Nephron progenitor cell (in vitro differentiated cells): ENCODE results near the gene NINL.

Experiments used
- DNase-seq: peaks from one replicate; pipeline ENCODE4 v3.0.0; 2021
- H3K27ac Mint-ChIP-seq: 2 replicates; pipeline ENCODE4 v1.8.0; 2021; ENCODE audit warnings: mild to moderate bottlenecking, moderate library complexity, mixed read lengths
- H3K27me3 Mint-ChIP-seq: 2 replicates; pipeline ENCODE4 v1.8.0; 2021; ENCODE audit warnings: mild to moderate bottlenecking, low read depth, mixed read lengths; ENCODE audit not compliant: poor library complexity
- H3K36me3 Mint-ChIP-seq: 2 replicates; pipeline ENCODE4 v1.8.0; 2021; ENCODE audit warnings: low read depth, mixed read lengths
- H3K4me1 Mint-ChIP-seq: 2 replicates; pipeline ENCODE4 v1.8.0; 2021; ENCODE audit warnings: mixed read lengths
- H3K4me3 Mint-ChIP-seq: 2 replicates; pipeline ENCODE4 v1.8.0; 2021; ENCODE audit warnings: mild to moderate bottlenecking, moderate library complexity, mixed read lengths
- H3K9me3 Mint-ChIP-seq: 2 replicates; pipeline ENCODE4 v1.8.0; 2021; ENCODE audit warnings: mild to moderate bottlenecking, moderate library complexity, mixed read lengths
- TF ChIP-seq, protein P1 (sequence below): fragments of 200-600 bp; sonication (generic); IDR thresholded peaks from 2 replicates; pipeline ENCODE4 v1.5.0; 2021; ENCODE audit warnings: antibody characterized with exemption

The NINL gene

DNA sequence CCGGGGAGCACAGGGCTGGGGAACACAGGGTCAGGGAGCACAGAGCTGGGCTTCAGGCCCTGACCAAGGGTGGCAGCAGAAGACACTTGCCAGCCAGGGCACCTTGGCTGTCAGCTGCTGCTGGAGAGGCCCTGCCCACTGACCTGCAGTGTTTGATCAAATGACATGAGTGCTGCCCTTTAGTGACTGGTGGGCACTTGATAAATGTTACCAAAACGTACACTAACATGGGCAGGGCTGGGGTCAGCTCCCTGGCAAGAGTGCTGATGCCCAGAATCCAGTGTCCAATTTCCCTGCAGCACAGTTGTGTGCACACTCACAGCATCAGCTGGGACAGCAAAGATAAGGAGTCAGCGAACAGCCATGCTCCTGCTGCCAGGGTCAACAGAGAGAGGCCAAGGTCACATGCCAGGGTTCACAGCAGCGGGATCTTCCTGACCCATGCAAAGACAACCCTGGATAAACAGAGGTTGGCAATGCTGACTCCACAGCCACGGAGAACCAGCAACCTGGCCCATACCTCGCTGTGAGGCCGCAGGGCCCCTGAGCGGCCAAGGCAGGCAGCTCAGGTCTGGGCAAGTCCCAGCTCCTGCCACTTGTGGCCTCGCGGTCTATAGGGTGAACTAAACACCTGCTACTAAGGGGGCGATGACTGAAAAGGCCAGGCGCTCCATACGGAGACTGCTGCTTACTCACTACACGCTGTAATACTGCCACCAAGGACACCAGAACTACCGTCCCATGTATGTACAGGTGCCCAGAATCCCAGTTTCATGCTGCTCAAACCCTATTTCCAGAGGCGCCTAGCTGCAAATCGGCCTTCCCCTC is 46.3 kb downstream of the NINL start:
- Mint-ChIP-seq H3K4me3 (no peak overlapping the region), H3K36me3 (peaks cover 33% of the 10 kb centered on the region), H3K27me3 (no peaks in the 10 kb centered on the region), H3K4me1 (peaks cover 56% of the 10 kb centered on the region), H3K27ac (no peak overlapping the region), H3K9me3 (no peaks in the 10 kb centered on the region)
- TF ChIP-seq, protein P1, sequence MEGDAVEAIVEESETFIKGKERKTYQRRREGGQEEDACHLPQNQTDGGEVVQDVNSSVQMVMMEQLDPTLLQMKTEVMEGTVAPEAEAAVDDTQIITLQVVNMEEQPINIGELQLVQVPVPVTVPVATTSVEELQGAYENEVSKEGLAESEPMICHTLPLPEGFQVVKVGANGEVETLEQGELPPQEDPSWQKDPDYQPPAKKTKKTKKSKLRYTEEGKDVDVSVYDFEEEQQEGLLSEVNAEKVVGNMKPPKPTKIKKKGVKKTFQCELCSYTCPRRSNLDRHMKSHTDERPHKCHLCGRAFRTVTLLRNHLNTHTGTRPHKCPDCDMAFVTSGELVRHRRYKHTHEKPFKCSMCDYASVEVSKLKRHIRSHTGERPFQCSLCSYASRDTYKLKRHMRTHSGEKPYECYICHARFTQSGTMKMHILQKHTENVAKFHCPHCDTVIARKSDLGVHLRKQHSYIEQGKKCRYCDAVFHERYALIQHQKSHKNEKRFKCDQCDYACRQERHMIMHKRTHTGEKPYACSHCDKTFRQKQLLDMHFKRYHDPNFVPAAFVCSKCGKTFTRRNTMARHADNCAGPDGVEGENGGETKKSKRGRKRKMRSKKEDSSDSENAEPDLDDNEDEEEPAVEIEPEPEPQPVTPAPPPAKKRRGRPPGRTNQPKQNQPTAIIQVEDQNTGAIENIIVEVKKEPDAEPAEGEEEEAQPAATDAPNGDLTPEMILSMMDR = no peak
- DNase-seq = no peak

DNA sequence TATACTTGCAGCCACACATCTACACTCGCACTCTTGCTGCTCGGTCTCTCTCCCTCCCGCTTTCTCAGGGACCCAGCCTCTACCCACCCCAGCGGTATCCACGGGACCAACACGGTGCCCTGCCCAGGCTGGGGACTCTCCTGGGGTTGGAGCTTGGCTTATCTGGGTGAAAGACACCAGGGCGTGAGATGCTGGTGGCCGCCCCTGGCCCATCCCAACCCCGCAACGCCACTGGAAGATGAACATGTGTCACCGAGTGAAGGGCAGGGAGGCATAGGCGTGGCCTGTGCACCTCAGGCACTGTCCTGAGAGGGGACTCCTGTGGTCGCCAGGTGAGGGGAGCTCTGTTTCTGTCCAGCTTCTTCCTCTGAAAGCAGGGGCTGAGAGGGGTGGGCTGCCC is 47.4 kb downstream of the NINL start:
- Mint-ChIP-seq H3K9me3 (peaks cover 4% of the 10 kb centered on the region), H3K4me3 (no peak overlapping the region), H3K36me3 (peaks cover 33% of the 10 kb centered on the region), H3K4me1 (peaks cover 61% of the 10 kb centered on the region), H3K27me3 (no peaks in the 10 kb centered on the region), H3K27ac (no peak overlapping the region)
- DNase-seq = no peak
- TF ChIP-seq, protein P1 = no peak

DNA sequence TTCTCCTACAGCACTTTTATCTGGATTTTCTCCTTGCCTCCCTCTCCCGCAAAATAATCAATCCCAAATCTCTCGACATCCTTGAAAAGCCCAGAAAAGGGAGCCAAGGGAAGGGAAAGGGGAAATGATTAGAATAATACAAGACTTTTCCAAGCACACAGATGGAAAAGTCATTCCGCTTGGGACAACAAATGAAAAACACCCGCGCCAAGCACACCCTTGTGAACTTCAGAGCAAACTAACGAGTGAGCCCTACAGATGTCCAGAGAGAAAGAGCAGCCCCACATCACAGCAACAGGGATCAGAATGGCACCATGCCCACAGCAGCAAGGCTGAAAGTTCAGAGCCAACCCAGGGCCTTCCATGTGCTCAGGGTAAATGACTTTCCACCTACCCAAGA is 49.6 kb downstream of the NINL start:
- peaks cover 49% of the 10 kb centered on the region for H3K4me1 Mint-ChIP-seq

DNA sequence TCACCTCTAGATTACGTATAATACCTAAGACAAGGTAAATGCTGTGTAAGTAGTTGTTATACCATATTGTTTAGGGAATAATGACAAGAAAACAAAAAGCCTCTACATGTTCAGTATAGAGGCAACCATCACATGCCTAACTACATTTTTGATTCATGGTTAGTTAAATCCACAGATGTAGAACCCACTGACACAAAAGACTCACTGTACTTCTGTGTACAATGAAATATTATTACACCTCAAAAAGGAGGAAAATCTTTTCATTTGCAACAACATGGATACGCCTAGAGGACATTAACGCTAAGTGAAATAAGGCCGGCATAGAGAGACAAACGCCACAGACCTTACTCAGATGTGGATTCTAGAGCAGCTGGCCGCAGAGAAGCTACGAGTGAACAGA is 50.5 kb downstream of the NINL start:
- H3K27ac Mint-ChIP-seq = no peak overlapping the region
- DNase-seq = no peak

More for the DNA sequence above, 49.6 kb downstream of the NINL start:
- Mint-ChIP-seq H3K9me3 (peaks cover 20% of the 10 kb centered on the region), H3K4me3 (no peak overlapping the region), H3K36me3 (peaks cover 52% of the 10 kb centered on the region), H3K27me3 (no peaks in the 10 kb centered on the region), H3K27ac (peak overlapping the region; percentile 26)
- DNase-seq = no peak
- TF ChIP-seq, protein P1 = no peak

DNA sequence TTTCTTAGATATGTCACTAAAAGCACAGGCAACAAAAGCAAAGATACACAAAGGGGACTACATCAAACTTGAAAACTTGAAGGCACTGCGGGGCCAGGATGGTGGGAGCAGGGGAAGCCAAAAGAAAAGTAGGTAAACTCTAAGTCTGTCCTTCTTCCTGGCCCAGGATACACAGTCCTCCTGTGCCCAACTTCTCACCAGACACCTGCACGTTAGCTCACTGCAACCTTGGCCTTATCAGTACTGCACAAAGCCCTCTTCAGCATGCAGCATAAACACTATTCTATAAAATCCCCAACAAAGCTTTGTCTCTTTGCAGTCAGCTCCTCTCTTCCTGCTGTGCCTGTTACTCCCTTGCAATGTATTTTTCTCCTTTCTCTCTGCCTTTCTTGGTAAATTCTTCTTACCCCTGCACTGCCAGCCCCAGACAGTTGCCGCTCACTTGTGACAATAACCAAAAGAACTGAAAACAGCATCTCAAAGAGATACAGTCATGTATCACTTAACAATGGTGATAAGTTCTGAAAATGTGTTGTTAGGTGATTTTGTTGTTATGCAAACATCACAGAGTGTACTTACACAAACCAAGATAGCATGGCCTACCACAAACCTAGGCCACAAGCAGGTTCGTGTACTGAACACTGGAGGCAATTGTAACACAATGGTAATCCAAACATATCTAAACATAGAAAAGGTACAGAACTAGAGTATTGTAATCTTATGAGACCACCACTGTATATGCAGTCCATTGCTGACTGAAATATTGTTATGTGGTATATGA is 51.2 kb downstream of the NINL start:
- peaks cover 69% of the 10 kb centered on the region for H3K36me3 Mint-ChIP-seq
- no peak overlapping the region for H3K27ac Mint-ChIP-seq
- no peaks in the 10 kb centered on the region for H3K27me3 Mint-ChIP-seq
- no peak for DNase-seq
- peaks cover 28% of the 10 kb centered on the region for H3K9me3 Mint-ChIP-seq
- TF ChIP-seq, protein P1 = no peak
- no peak overlapping the region for H3K4me3 Mint-ChIP-seq
- peaks cover 32% of the 10 kb centered on the region for H3K4me1 Mint-ChIP-seq

More for the DNA sequence above, 50.5 kb downstream of the NINL start:
- Mint-ChIP-seq H3K4me3 (no peak overlapping the region), H3K27me3 (no peaks in the 10 kb centered on the region), H3K9me3 (peaks cover 28% of the 10 kb centered on the region), H3K4me1 (peaks cover 40% of the 10 kb centered on the region), H3K36me3 (peaks cover 62% of the 10 kb centered on the region)
- TF ChIP-seq, protein P1 = no peak
